Heart left ventricle (tissue), 16 donors: ENCODE data around the gene CCDC150. TPM values are rescaled to one million over a fixed set of nuclear protein-coding genes. Genes with fewer than 3 reads are reported as not detected.
A peak's percentile ranks its signal among the peaks of the same experiment; 100 is the strongest.

Experiments
- ATAC-seq, 4 donors: fragments of 200-7000 bp; cut with Tn5 transposase; one replicate each; pipeline ENCODE4 v1.9.1; 2020 to 2022; ENCODE audit warnings: moderate library complexity in 4 of 4, mild to moderate bottlenecking in 3 of 4, moderate number of reproducible peaks in 1 of 4
- DNase-seq, 5 donors: peaks; one replicate each; pipeline ENCODE4 v3.0.0-alpha.2; 2020
- H3K27ac ChIP-seq, 12 donors: fragments of 200-600 bp; sonication (generic) in 4 of 12; one replicate each; pipeline versions ENCODE4 v1.5.0 to v1.8.0; 2016 to 2022; ENCODE audit warnings: mild to moderate bottlenecking in 2 of 12
- H3K27me3 ChIP-seq, 9 donors: fragments of 200-600 bp; sonication (generic) in 2 of 9; one replicate each; pipeline versions ENCODE4 v1.5.1 to v1.8.0; 2016 to 2022; ENCODE audit warnings: mild to moderate bottlenecking in 3 of 9
- H3K36me3 ChIP-seq, 9 donors: fragments of 200-600 bp; sonication (generic) in 2 of 9; one replicate each; pipeline versions ENCODE4 v1.5.0 to v1.8.0; 2018 to 2022; ENCODE audit warnings: mild to moderate bottlenecking in 2 of 9
- H3K4me1 ChIP-seq, 12 donors: fragments of 200-600 bp; sonication (generic) in 4 of 12; one replicate each; pipeline versions ENCODE4 v1.5.0 to v1.8.0; 2016 to 2022; ENCODE audit warnings: mild to moderate bottlenecking in 3 of 12
- H3K4me3 ChIP-seq, 12 donors: fragments of 200-600 bp; sonication (generic) in 4 of 12; one replicate each; pipeline versions ENCODE4 v1.5.0 to v1.8.0; 2017 to 2022; ENCODE audit warnings: mild to moderate bottlenecking in 9 of 12, moderate library complexity in 4 of 12
- H3K9me3 ChIP-seq, 12 donors: fragments of 200-600 bp; sonication (generic) in 4 of 12; one replicate each; pipeline versions ENCODE4 v1.5.0 to v1.8.0; 2016 to 2022; ENCODE audit warnings: mild to moderate bottlenecking in 1 of 12
- CTCF ChIP-seq, 12 donors: fragments of 200-600 bp; sonication (generic) in 4 of 12; IDR thresholded peaks; one replicate each; pipeline versions ENCODE4 v1.5.0 to v1.8.0; 2018 to 2022; ENCODE audit warnings: antibody characterized with exemption in 12 of 12, mild to moderate bottlenecking in 5 of 12
- POLR2A ChIP-seq, 2 donors: fragments of 450-650 bp; IDR thresholded peaks; one replicate each; pipeline ENCODE4 v1.6.1; 2017; ENCODE audit warnings: antibody characterized with exemption in 2 of 2, mild to moderate bottlenecking in 2 of 2, moderate library complexity in 2 of 2
- WGBS, 4 donors: extraction: QIAGEN DNeasy Blood & Tissue Kit in 2 of 4; methylation state at CpG; one replicate each; pipeline versions ENCODE4 v1.1.5 to v1.1.7; 2013 to 2018; 5-methylcytosine and 5-hydroxymethylcytosine counted together
- intact Hi-C, 10 donors: fragments of 100-400 bp; cut with DNase I; formaldehyde crosslinking; loops; one replicate each; pipeline versions ENCODE4 v1.11.1 to v1.14.2; 2022
- polyA plus RNA-seq, 2 donors: library from polyadenylated mRNA; stranded (reverse); fragments of 200-250 nt; gene quantifications; one replicate each; pipeline ENCODE4 v1.2.3, GENCODE V29; 2013
- total RNA-seq, 9 donors: library from RNA; depleted of rRNA in 2 of 9; stranded (reverse); fragments of >200 nt in 2 of 9; fragmentation: NEBNext Ultra II Directional in 3 of 9; extraction: Animal tissue kit (Norgen Biotek cat#: 25700) in 3 of 9; gene quantifications; one replicate each; pipeline versions ENCODE4 v1.1.0 to v1.2.4, GENCODE V29; 2016 to 2023
- donor health status: ischemic (EF 13 %, LVEDD 7.1; RV severe dilation, severe dysfunction).
- donor health status: healthy with polysubstance abuse.
- donor health status: DM: no; HTN: yes; CAD: no.
- donor health status: DM: no; HTN: no; CAD: no.
- donor health status: ischemic (EF 25% LVEDD 6.9; RV normal size, moderate dysfunction).
- donor health status: ischemic (EF 25% LVEDD 5.7; RV mildly dilated, moderate dysfunction).
- donor health status: healthy.
- donor health status: DM: yes; HTN: yes; CAD: no.
- donor health status: ischemic (EF 35%, LVEDD 5.7; RV mildly dilated, moderate dysfunction).
- donor health status: nonischemic (EF 11% LVEDD 7.7; RV severe dilation, severe dysfunction).
- donor health status: DM: yes; HTN: yes; CAD: no.
- donor health status: PGD.
- donor health status: ischemic (EF 29% LVEDD 5.4; RV normal size, mild dysfunction).
- donor health status: nonischemic (EF 23%, LVEDD 6.1; RV moderate dilation, normal function).

Gene CCDC150
- total and polyA plus RNA-seq, 11 donors = 0.24 to 4.5 (median 1.2) TPM; not detected in 1

- TF ChIP-seq POLR2A (IDR thresholded peaks at IDR 0.05) = no peak
- no peak for TF ChIP-seq CTCF (IDR thresholded peaks at IDR 0.05)
- Histone ChIP-seq H3K36me3 (no peaks in the 10 kb centered on the region), H3K4me1 (peaks cover 0 to 20% (median 3%) of the 10 kb centered on the region in 12 donors), H3K4me3 (no peak overlapping the region), H3K27ac (no peak overlapping the region), H3K27me3 (peaks cover 0 to 34% (median 0%) of the 10 kb centered on the region in 9 donors), H3K9me3 (no peaks in the 10 kb centered on the region)
- no peak for ATAC-seq
- 96 to 99% (median 98%) methylated on average over 6 of the region's 6 CpGs for WGBS, 4 donors
- no peak for DNase-seq
- intact Hi-C loops = loop anchor here in 6 of 10 donors (10.0 kb wide), 7 partner anchors 63 to 303 kb away; no protein-coding TSS in a partner anchor
Measured at GRCh38 chr2:196597531-196597930, 42.0 kb upstream of the CCDC150 start.

DNA sequence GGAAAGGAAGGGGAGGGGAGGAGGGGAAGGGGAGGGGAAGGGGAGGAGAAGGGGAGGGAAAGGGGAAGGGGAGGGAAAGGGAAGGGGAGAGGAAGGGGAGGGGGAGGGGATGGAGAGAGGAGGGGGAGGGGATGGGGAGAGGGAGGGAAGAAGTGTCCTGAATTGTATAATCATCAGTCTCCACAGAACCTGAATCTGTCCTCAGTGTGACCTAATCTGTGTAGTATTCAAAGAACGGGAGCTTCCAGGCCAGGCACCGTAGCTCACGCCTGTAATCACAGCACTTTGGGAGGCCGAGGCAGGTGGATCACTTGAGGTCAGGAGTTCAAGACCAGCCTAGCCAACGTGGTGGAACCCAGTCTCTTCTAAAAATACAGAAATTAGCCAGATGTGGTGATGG is 41.1 kb upstream of the CCDC150 start:
- H3K4me3 ChIP-seq = no peak overlapping the region
- no peaks in the 10 kb centered on the region for H3K9me3 ChIP-seq
- DNase-seq (no peak), ATAC-seq (no peak)
- WGBS, 4 donors = 75 to 89% (median 82%) methylated on average over 5 of the region's 5 CpGs
- peaks cover 0 to 26% (median 0%) of the 10 kb centered on the region in 9 donors for H3K27me3 ChIP-seq
- H3K4me1 ChIP-seq = peaks cover 0 to 17% (median 2%) of the 10 kb centered on the region in 12 donors
- H3K27ac ChIP-seq = no peak overlapping the region
- TF ChIP-seq POLR2A (IDR thresholded peaks at IDR 0.05) (no peak), CTCF (IDR thresholded peaks at IDR 0.05) (no peak)
- H3K36me3 ChIP-seq = no peaks in the 10 kb centered on the region
- intact Hi-C loops = loop anchor here in 6 of 10 donors (10.0 kb wide), 7 partner anchors 64 to 304 kb away; no protein-coding TSS in a partner anchor

DNA sequence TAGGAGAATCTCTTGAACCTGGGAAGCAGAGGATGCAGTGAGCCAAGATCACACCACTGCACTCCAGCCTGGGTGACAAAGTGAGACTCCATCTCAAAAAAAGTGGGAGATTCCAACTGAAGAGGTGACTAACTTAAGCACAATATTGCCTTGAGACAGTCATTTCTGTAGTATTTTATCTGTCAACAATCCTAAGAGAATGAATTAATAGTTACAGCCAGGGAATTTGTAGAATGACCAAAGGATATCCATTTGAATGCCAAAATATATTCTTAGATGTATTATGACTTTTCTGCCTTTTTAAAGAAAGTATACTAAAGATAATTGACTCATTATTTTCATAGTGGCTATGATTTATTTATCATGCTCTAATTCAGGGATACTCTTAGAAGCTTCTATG is 40.7 kb upstream of the CCDC150 start:
- no peak for TF ChIP-seq POLR2A (IDR thresholded peaks at IDR 0.05)
- TF ChIP-seq CTCF (IDR thresholded peaks at IDR 0.05) = no peak
- intact Hi-C loops = loop anchor here in 6 of 10 donors (10.0 kb wide), 7 partner anchors 64 to 304 kb away; no protein-coding TSS in a partner anchor
- ATAC-seq = no peak

GRCh38 chr2:196601430-196602306 is 37.8 kb upstream of the CCDC150 start:
- peak; percentile 97 to 100 (median 98) for ATAC-seq
- Histone ChIP-seq H3K4me1 (peaks cover 0 to 12% (median under 1%) of the 10 kb centered on the region in 12 donors), H3K4me3 (no peak overlapping the region), H3K27ac (peak overlapping the region in 10 of 12 donors; percentile 9 to 82 (median 60)), H3K36me3 (no peaks in the 10 kb centered on the region), H3K27me3 (no peaks in the 10 kb centered on the region), H3K9me3 (no peaks in the 10 kb centered on the region)
- peak; percentile 71 to 90 (median 76) for DNase-seq
- intact Hi-C loops = loop anchor here in 1 of 10 donors (10.0 kb wide), 1 partner anchor 153 kb away; no protein-coding TSS in a partner anchor
- 47 to 59% (median 49%) methylated on average over 11 to 13 of the region's 13 CpGs for WGBS, 4 donors
- TF ChIP-seq CTCF (IDR thresholded peaks at IDR 0.05) = no peak
- no peak for TF ChIP-seq POLR2A (IDR thresholded peaks at IDR 0.05)

More for the DNA sequence above, 40.7 kb upstream of the CCDC150 start:
- Histone ChIP-seq H3K4me1 (peaks cover 0 to 13% (median under 1%) of the 10 kb centered on the region in 12 donors), H3K36me3 (no peaks in the 10 kb centered on the region), H3K27ac (no peak overlapping the region), H3K27me3 (peaks cover 0 to 22% (median 0%) of the 10 kb centered on the region in 9 donors), H3K9me3 (no peaks in the 10 kb centered on the region), H3K4me3 (no peak overlapping the region)
- no peak for DNase-seq
